ENCODE results near the gene HNRNPUL1.

DNA sequence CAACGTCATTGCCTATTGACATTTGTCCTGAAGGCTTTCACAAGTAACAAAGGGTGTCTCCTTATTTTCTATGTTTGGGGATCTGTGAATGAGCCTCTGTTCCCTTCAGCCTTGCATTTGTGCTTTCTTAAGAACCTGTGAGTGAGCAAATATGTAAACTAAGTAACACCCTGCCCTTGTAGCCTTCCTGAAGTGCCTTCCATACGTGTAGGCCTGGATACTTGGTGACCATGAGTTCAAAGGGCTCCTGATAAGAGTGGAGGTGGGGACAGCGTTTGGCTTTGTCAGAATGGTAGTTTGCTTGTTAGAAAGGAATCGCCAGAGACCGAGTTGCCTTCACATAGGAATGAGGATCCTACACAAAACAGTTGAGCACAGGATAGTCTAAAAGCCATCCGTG lies 31.3 kb downstream of the HNRNPUL1 start:
- TF ChIP-seq CTCF (IDR thresholded peaks at IDR 0.05 in 2 of 3, conservative IDR thresholded peaks at IDR 0.05 in 1 of 3; ENCODE audit: borderline replicate concordance in 1 of 3, insufficient read depth in 1 of 3, low read depth in 2 of 3, low read length in 2 of 3) = no peak
- TF ChIP-seq, protein P1, sequence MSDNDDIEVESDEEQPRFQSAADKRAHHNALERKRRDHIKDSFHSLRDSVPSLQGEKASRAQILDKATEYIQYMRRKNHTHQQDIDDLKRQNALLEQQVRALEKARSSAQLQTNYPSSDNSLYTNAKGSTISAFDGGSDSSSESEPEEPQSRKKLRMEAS (IDR thresholded peaks at IDR 0.05) = no peak
- no peak for TF ChIP-seq POLR2AphosphoS5 (IDR thresholded peaks at IDR 0.05; ENCODE audit: low read depth, low read length)
- no peak for TF ChIP-seq EZH2 (IDR thresholded peaks at IDR 0.05)
- no peak for TF ChIP-seq POLR2A (IDR thresholded peaks at IDR 0.05; ENCODE audit: borderline replicate concordance, extremely low read depth, insufficient read depth, insufficient read length)
- TF ChIP-seq ZFX (IDR thresholded peaks at IDR 0.05) = no peak
- TF ChIP-seq SP1 (IDR thresholded peaks at IDR 0.05; ENCODE audit: low read depth) = no peak
- TF ChIP-seq SIN3A (IDR thresholded peaks at IDR 0.05; ENCODE audit: low read depth) = no peak
- TF ChIP-seq SRF (IDR thresholded peaks at IDR 0.05; ENCODE audit: low read depth) = no peak
- no peak for TF ChIP-seq YY1 (IDR thresholded peaks at IDR 0.05; ENCODE audit: extremely low read depth, insufficient replicate concordance, low read depth, low read length)
- TF ChIP-seq EZH2phosphoT487 (IDR thresholded peaks at IDR 0.05; ENCODE audit: borderline replicate concordance) = no peak
- no peak for TF ChIP-seq CEBPB (IDR thresholded peaks at IDR 0.05; ENCODE audit: low read depth)

Data from HCT116 (cell line).